Ovary (tissue), 9 donors: ENCODE measurements around the gene PSMG1. TPM values are rescaled to one million over a fixed set of nuclear protein-coding genes. Genes with fewer than 3 reads are reported as not detected.

Experiments used
- DNase-seq, 5 donors: peaks; one replicate each; pipeline ENCODE4 v3.0.0-alpha.2; 2019 to 2020
- H3K27ac ChIP-seq, 2 donors: fragments of 200-600 bp; one replicate each; pipeline versions ENCODE4 v1.5.1 to v1.8.0; 2019 to 2022
- H3K27me3 ChIP-seq: fragments of 200-600 bp; one replicate; pipeline ENCODE4 v1.8.0; 2022
- H3K36me3 ChIP-seq: fragments of 200-600 bp; sonication (generic); one replicate; pipeline ENCODE4 v1.5.1; 2019
- H3K4me1 ChIP-seq: one replicate; pipeline ENCODE4 v1.8.1; 2013; ENCODE audit warnings: mild to moderate bottlenecking, moderate library complexity; ENCODE audit not compliant: insufficient read depth
- H3K4me3 ChIP-seq: fragments of 200-600 bp; sonication (generic); one replicate; pipeline ENCODE4 v1.5.1; 2017
- H3K9me3 ChIP-seq, 2 donors: fragments of 200-600 bp in 1 of 2; sonication (generic) in 1 of 2; one replicate each; pipeline versions ENCODE4 v1.5.1 to v1.8.1; 2013 to 2019; ENCODE audit warnings: mild to moderate bottlenecking in 1 of 2, moderate library complexity in 1 of 2
- CTCF ChIP-seq, 3 donors: fragments of 450-650 bp in 2 of 3; fragments of 200-600 bp in 1 of 3; IDR thresholded peaks; one replicate each; pipeline versions ENCODE4 v1.5.1 to v1.8.0; 2016 to 2022; ENCODE audit warnings: antibody characterized with exemption in 3 of 3, mild to moderate bottlenecking in 1 of 3
- EP300 ChIP-seq: sonication (generic); formaldehyde crosslinking; IDR thresholded peaks from one replicate; pipeline ENCODE4 v1.6.1; 2017; ENCODE audit warnings: antibody characterized with exemption
- POLR2A ChIP-seq: fragments of 450-650 bp; IDR thresholded peaks from one replicate; pipeline ENCODE4 v1.6.1; 2017; ENCODE audit warnings: antibody characterized with exemption, mild to moderate bottlenecking, moderate library complexity
- WGBS, 3 donors: extraction: QIAGEN DNeasy Blood & Tissue Kit in 1 of 3; methylation state at CpG; one replicate each; pipeline versions ENCODE4 v1.1.5 to v1.1.7; 2013 to 2017; 5-methylcytosine and 5-hydroxymethylcytosine counted together
- intact Hi-C, 4 donors: fragments of 100-400 bp; cut with DNase I; formaldehyde crosslinking; loops; one replicate each; pipeline versions ENCODE4 v1.11.0 to v1.15.1; 2022 to 2023
- polyA plus RNA-seq, 2 donors: library from polyadenylated mRNA; stranded (reverse); fragments of 200-250 nt in 1 of 2; fragments of 350-450 nt in 1 of 2; fragmentation: Illumina TruSeq in 1 of 2; extraction: RNeasy Lipid Tissue Mini Kit (QIAGEN cat#74804) in 1 of 2; gene quantifications; one replicate each; pipeline ENCODE4 v1.2.3, GENCODE V29; 2013 to 2014
- total RNA-seq, 7 donors: library from RNA; depleted of rRNA in 2 of 7; stranded (reverse); fragments of >200 nt in 2 of 7; fragmentation: NEBNext Ultra II Directional in 3 of 7; extraction: Animal tissue kit (Norgen Biotek cat#: 25700) in 3 of 7; gene quantifications; one replicate each; pipeline versions ENCODE4 v1.1.0 to v1.2.4, GENCODE V29; 2016 to 2023
- donor health status: DM: no; HTN: no; CAD: no; lungs with moderate emphysema.
- donor health status: DM: no; HTN: no; CAD: no.
- donor health status: Bipolar disorder and iron deficiency.
- donor health status: DM: yes; HTN: yes; CAD: no.
- donor health status: DM: no; HTN: no; CAD: no.
- donor health status: DM: yes; HTN: yes; CAD: no.

PSMG1 gene
- total and polyA plus RNA-seq, 9 donors, result 16.2 to 45.5 (median 32.2) TPM

GRCh38 chr21:39176271-39176709 lies 7.0 kb downstream of the PSMG1 start:
- Histone ChIP-seq H3K36me3 (no peaks in the 10 kb centered on the region), H3K4me1 (no peaks in the 10 kb centered on the region), H3K4me3 (no peak overlapping the region), H3K27ac (no peak overlapping the region), H3K27me3 (no peaks in the 10 kb centered on the region), H3K9me3 (no peaks in the 10 kb centered on the region)
- intact Hi-C loops, result no loop called here
- no peak for DNase-seq
- TF ChIP-seq CTCF (IDR thresholded peaks at IDR 0.05) (no peak), EP300 (no peak), POLR2A (no peak)
- WGBS, 3 donors, result 25 to 31% (median 26%) methylated on average over 3 of the region's 3 CpGs

- H3K9me3 ChIP-seq, result no peaks in the 10 kb centered on the region
- H3K4me3 ChIP-seq, result no peak overlapping the region
- H3K27me3 ChIP-seq, result no peaks in the 10 kb centered on the region
- intact Hi-C loops, result no loop called here
- H3K27ac ChIP-seq, result no peak overlapping the region
- no peaks in the 10 kb centered on the region for H3K4me1 ChIP-seq
- WGBS, 3 donors, result 80 to 84% (median 81%) methylated on average over 10 of the region's 10 CpGs
- H3K36me3 ChIP-seq, result no peaks in the 10 kb centered on the region
- TF ChIP-seq CTCF (IDR thresholded peaks at IDR 0.05) (no peak), EP300 (no peak), POLR2A (no peak)
- no peak for DNase-seq
These were observed 7.6 kb downstream of the PSMG1 start for GRCh38 chr21:39175665-39176064.

GRCh38 chr21:39175154-39175553 lies 8.1 kb downstream of the PSMG1 start:
- no peak overlapping the region for H3K27ac ChIP-seq
- intact Hi-C loops, result no loop called here
- 74 to 77% (median 75%) methylated on average over 4 of the region's 4 CpGs for WGBS, 3 donors

DNA sequence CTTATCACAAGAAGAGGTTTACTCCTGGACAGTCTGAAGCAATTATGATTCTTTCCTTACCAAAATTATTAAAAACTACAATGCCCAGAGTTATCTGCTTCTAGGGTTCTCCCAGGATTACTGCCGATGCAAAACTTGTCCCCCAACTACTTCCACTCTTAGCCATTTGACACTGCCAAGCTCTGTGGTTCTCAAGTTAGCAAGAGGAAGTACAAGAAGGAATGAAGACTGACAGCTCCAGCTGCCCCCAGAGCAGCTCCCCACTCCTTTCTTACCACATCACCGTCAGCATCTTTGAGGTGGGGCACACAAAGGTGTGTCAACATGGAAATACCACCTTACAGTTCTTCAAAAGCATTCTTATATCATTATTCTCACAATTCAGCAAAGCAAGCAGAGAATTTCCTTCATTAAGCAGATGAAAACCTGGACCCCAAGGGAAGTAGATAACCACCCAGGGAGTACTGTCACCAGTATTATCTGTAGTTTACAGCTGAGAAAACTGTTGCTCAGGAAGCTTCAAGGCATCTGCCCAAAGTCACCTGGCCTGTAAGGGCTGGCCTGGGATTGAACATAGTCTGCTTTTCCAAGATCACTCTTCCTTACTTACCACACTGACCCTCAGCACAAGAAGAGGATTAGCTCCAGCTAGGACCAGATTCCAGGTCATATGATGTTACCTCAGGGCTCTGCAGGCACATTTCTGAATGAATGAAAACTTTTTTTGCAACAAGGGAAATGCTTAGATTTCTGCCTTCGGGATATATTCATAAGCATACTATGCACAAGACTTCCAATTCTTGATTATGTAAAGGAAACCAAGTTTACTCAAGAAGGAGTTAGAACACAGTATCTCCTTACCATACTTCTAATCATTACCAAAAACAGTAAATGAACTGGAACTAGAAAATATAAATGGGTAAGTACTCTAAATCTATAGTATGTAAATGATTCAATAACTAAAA lies 9.3 kb downstream of the PSMG1 start:
- WGBS, 3 donors, result 89 to 93% (median 89%) methylated on average over 3 of the region's 3 CpGs
- Histone ChIP-seq H3K36me3 (no peaks in the 10 kb centered on the region), H3K9me3 (no peaks in the 10 kb centered on the region), H3K4me3 (no peak overlapping the region), H3K4me1 (no peaks in the 10 kb centered on the region), H3K27ac (no peak overlapping the region), H3K27me3 (no peaks in the 10 kb centered on the region)
- intact Hi-C loops, result no loop called here
- TF ChIP-seq EP300 (no peak), CTCF (IDR thresholded peaks at IDR 0.05) (no peak), POLR2A (no peak)
- DNase-seq, result no peak

More at GRCh38 chr21:39175154-39175553, 8.1 kb downstream of the PSMG1 start:
- TF ChIP-seq POLR2A, result no peak
- no peak for TF ChIP-seq EP300
- TF ChIP-seq CTCF (IDR thresholded peaks at IDR 0.05), result no peak
- Histone ChIP-seq H3K4me1 (no peaks in the 10 kb centered on the region), H3K27me3 (no peaks in the 10 kb centered on the region), H3K9me3 (no peaks in the 10 kb centered on the region), H3K4me3 (no peak overlapping the region), H3K36me3 (no peaks in the 10 kb centered on the region)
- no peak for DNase-seq
